WTC11 (cell line): ENCODE results near the gene PSAT1.

Experiments
- ATF1 ChIP-seq: sonication (generic); formaldehyde crosslinking; IDR thresholded peaks from 2 replicates; pipeline ENCODE4 v1.8.1; 2023; ENCODE audit warnings: mild to moderate bottlenecking, moderate library complexity, missing genetic modification reagents
- ATF2 ChIP-seq: sonication (generic); formaldehyde crosslinking; IDR thresholded peaks from 2 replicates; pipeline ENCODE4 v1.8.1; 2022; ENCODE audit warnings: low read depth, missing genetic modification reagents, borderline replicate concordance
- CBFB ChIP-seq: sonication (generic); formaldehyde crosslinking; IDR thresholded peaks from 2 replicates; pipeline ENCODE4 v1.8.1; 2022; ENCODE audit warnings: mild to moderate bottlenecking, low read depth, missing genetic modification reagents
- CTCF ChIP-seq: fragments of 200-600 bp; IDR thresholded peaks from 2 replicates; pipeline ENCODE4 v1.8.0; 2022; ENCODE audit warnings: antibody characterized with exemption
- ESRRA ChIP-seq: sonication (generic); formaldehyde crosslinking; IDR thresholded peaks from 2 replicates; pipeline ENCODE4 v1.8.1; 2022; ENCODE audit warnings: mild to moderate bottlenecking, missing genetic modification reagents, borderline replicate concordance
- FOXP4 ChIP-seq: sonication (generic); formaldehyde crosslinking; IDR thresholded peaks from 2 replicates; pipeline ENCODE4 v1.8.0; 2022; ENCODE audit warnings: mild to moderate bottlenecking, missing genetic modification reagents
- KAT7 ChIP-seq: sonication (generic); formaldehyde crosslinking; IDR thresholded peaks from 2 replicates; pipeline ENCODE4 v1.8.1; 2023; ENCODE audit warnings: missing genetic modification reagents, mild to moderate bottlenecking, borderline replicate concordance
- MAX ChIP-seq: sonication (generic); formaldehyde crosslinking; IDR thresholded peaks from 2 replicates; pipeline ENCODE4 v1.8.0; 2022; ENCODE audit warnings: mild to moderate bottlenecking, missing genetic modification reagents
- NR1H2 ChIP-seq: sonication (generic); formaldehyde crosslinking; IDR thresholded peaks from 2 replicates; pipeline ENCODE4 v1.9.0; 2021; ENCODE audit warnings: mild to moderate bottlenecking, moderate library complexity, missing genetic modification reagents
- SP1 ChIP-seq: sonication (generic); formaldehyde crosslinking; conservative IDR thresholded peaks from 2 replicates; pipeline ENCODE4 v1.8.1; 2022; ENCODE audit warnings: missing genetic modification reagents
- ZNF138 ChIP-seq: sonication (generic); formaldehyde crosslinking; conservative IDR thresholded peaks from 2 replicates; pipeline ENCODE4 v1.8.1; 2022; ENCODE audit warnings: mild to moderate bottlenecking, moderate library complexity, missing genetic modification reagents
- ZNF232 ChIP-seq: sonication (generic); formaldehyde crosslinking; IDR thresholded peaks from 2 replicates; pipeline ENCODE4 v1.8.0; 2022; ENCODE audit warnings: mild to moderate bottlenecking, missing genetic modification reagents

GRCh38 chr9:78358329-78359051 lies 61.6 kb downstream of the PSAT1 start:
- no peak for TF ChIP-seq CTCF
- TF ChIP-seq FOXP4 (CRISPR knock-in tag): no peak
- TF ChIP-seq ATF2: no peak
- TF ChIP-seq ESRRA: no peak
- no peak for TF ChIP-seq MAX (CRISPR knock-in tag)
- no peak for TF ChIP-seq CBFB (CRISPR knock-in tag)
- no peak for TF ChIP-seq ATF1
- TF ChIP-seq ZNF138 (CRISPR knock-in tag): no peak
- no peak for TF ChIP-seq SP1 (CRISPR knock-in tag)
- no peak for TF ChIP-seq ZNF232 (CRISPR knock-in tag)
- no peak for TF ChIP-seq NR1H2 (CRISPR knock-in tag)
- TF ChIP-seq KAT7: no peak
